HG03139 (cell line): ENCODE results near the gene LAG3.
A peak's percentile ranks its signal among the peaks of the same experiment; 100 is the strongest.

Source experiments
- ATAC-seq: cut with Tn5 transposase; IDR thresholded peaks from one replicate; pipeline ENCODE4 v1.9.1; 2021; ENCODE audit not compliant: unreplicated experiment

The LAG3 gene

GRCh38 chr12:6752921-6753771 is 19.2 kb upstream of the LAG3 start, which contains the start of gene MLF2:
Gene MLF2 (minus strand): TSS chr12:6753141. CDS start chr12:6752334, 807 bp downstream.
- peak; percentile 88 for ATAC-seq

- ATAC-seq, result no peak
Measured at GRCh38 chr12:6753772-6754356, 18.5 kb upstream of the LAG3 start.

GRCh38 chr12:6754411-6754810 is 17.9 kb upstream of the LAG3 start:
- ATAC-seq, result no peak

DNA sequence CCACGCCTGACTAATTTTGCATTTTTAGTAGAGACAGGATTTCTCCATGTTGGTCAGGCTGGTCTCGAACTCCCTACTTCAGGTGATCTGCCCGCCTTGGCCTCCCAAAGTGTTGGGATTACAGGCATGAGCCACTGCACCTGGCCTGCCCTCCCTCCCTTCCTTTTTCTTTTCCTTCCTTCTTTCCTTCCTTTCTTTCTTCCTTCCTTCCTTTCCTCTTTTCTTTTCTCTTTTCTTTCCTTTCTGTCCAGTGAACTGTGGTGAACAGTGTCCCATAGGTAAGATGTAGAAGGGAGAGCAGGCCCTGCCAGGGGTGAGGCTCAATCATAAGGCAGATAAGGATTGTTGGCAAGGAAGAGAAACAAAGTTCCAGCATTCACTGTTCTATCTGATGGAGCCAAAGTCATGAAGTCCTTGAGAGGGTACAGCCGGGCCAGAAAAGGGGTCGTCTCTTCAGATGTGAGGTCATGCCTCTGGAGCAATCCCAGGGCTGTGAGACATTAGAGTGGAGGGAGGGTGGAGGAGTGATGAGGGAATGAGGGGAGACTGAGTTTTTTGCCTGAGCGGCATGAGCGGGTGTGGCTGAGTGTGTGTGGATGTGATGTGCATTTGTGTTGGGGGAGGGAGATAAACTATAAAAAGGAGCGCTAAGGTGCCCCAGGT is 15.2 kb upstream of the LAG3 start:
- no peak for ATAC-seq

DNA sequence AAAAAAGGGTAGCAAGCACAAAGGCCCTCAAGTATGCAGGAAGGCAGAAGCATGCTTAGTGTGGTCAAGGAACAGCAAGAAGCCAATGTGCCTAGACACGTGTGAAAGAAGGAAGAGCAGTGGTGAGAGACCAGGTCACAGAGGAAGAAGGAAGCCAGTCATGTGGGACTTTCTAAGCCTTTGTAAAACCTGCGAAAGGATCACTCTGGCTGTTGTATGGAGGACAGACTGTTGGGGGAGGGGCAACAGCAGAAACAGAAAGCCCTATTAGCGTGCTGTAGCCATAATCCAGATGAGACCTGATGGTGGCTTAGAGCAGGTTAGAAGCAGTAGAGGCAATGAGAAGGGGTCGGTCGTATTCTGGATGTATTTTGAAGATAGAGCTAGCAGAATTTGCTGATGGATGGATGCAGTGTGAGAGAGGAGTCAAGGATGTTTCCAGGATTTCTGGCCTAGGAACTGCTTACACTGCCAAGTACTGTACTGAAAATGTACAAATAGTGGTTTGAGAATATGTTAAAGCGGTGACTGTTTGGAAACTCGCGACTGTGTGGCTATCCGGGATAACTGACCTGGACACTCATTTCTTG is 13.7 kb upstream of the LAG3 start:
- no peak for ATAC-seq

GRCh38 chr12:6759741-6760140 is 12.6 kb upstream of the LAG3 start:
- ATAC-seq, result no peak

DNA sequence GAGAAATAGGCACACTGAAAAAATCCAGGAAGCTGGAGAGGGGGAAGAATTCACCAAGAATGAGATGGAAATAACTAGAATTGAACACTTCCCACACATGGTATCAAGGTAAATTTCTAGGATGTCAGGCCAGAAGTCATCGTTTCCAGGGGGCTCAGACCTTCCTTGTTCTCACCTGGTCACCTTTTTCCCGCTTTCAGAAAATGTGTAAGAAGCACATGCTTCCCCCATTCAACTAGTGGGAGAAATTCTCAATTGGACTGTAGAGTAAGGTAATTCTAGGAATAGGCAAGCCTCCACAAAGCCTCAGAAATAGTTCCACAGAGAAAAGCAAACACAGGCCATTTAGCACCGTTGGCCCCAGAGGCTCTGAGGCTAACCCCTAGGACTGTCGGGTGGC is 8.9 kb upstream of the LAG3 start:
- ATAC-seq, result no peak

- ATAC-seq, result peak; percentile 65
Measured at GRCh38 chr12:6764011-6764828, 8.1 kb upstream of the LAG3 start.

- ATAC-seq, result no peak
Measured at GRCh38 chr12:6765048-6765633, 7.2 kb upstream of the LAG3 start.

- no peak for ATAC-seq
Measured at GRCh38 chr12:6765634-6766581, 6.4 kb upstream of the LAG3 start, which contains the start of gene PTMS. Gene PTMS (plus strand): TSS chr12:6766363. CDS start chr12:6766706, 343 bp downstream.

GRCh38 chr12:6766651-6767349 is 5.5 kb upstream of the LAG3 start:
- ATAC-seq, result no peak

DNA sequence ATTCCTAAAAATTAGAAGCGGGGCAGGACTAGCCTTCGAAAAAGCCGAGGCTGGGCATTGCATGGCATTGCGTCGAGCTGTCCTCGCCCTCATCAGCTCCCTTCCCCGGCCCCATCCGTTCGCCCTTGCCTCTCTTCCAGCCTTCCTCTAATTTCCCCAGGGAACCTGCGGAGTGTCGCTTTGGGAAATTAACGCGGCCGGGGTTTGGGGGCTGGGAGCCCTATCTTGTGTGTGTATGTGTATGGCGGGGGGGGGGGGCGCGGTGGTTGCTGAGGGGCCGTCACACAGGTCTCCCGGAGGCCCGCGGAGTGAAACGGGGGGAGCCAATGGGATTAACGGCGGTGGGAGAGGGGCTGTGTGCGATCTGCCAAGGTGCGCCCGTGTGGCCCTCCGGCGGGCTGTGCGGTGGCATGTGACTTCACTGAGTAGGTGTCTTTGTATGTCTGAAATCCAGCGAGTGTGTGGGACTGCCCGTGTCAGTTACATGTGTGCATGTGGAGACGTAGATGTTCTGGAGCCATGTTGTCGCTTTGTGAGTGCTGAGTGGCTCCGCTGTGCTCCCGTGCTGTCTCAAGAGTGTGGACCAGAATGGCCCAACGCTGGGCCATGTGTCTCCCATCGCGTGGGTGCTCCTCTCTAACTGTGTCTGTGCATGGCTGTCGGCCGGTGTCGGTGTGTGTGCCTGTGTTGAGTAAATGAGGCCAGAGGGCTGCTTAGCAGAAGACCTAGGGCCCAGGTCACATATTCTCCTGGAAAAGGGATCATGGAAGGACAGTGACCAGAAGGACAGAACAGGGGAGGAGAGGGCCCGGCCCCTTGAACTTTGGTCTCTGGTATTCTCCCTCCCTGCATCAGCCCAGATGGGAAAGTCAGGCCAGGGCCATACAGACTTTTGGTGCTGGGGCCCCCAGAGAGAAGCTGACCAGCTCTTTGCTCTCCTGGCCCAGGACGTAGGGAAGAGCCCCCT is 4.7 kb upstream of the LAG3 start:
- no peak for ATAC-seq

DNA sequence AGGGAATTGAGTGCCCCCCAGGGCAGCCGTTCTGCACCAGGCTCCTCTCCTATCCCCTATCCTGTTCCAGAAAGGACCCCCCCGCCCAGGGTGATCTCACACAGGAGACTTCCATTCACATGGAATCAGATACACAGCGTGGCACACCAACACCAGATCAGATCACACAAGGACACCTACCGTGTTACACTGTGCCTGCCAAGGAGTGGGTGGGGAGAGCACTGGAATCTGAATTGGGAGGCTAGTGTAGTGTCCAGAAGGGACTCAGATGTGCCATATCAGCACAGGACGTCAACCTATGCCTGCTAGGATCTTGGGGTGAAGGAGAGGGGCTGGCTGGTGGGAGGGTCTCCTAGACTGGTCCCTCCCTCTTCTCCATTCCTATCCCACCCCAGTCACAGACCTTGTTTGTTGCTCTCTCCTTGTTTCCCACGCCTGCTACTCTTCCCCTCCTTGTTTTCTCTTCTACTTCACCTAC is 3.8 kb upstream of the LAG3 start:
- no peak for ATAC-seq

GRCh38 chr12:6768990-6769389 is 3.3 kb upstream of the LAG3 start:
- ATAC-seq, result no peak

GRCh38 chr12:6769666-6770065 is 2.7 kb upstream of the LAG3 start:
- no peak for ATAC-seq

GRCh38 chr12:6770094-6770493 is 2.2 kb upstream of the LAG3 start:
- no peak for ATAC-seq

GRCh38 chr12:6770600-6770999 is 1.7 kb upstream of the LAG3 start:
- ATAC-seq, result no peak
